Astrocyte (in vitro differentiated cells and primary cell): ENCODE results near the gene SF3A2.

Experiments used
- CTCF ChIP-seq: IDR thresholded peaks from 2 replicates; pipeline ENCODE4 v1.5.1; 2011; ENCODE audit warnings: low read depth, mild to moderate bottlenecking, inconsistent platforms, low read length, moderate library complexity; ENCODE audit not compliant: insufficient read depth
- EZH2 ChIP-seq: IDR thresholded peaks from 2 replicates; pipeline ENCODE4 v1.6.1; 2012; ENCODE audit warnings: mild to moderate bottlenecking, low read length, inconsistent platforms; ENCODE audit not compliant: insufficient read depth

GRCh38 chr19:2224754-2225349 lies 11.8 kb upstream of the SF3A2 start:
- no peak for TF ChIP-seq EZH2
- no peak for TF ChIP-seq CTCF
